HG03060 (cell line): Measurements from ENCODE around the gene ABHD2.
"Not testable (repeated sequence)": the region's sequence is repeated elsewhere in the genome, so short reads cannot be mapped to it uniquely, and the experiment has no call there.

Experiments used
- ATAC-seq: cut with Tn5 transposase; IDR thresholded peaks from one replicate; pipeline ENCODE4 v1.9.1; 2021; ENCODE audit warnings: low read depth, moderate number of reproducible peaks; ENCODE audit not compliant: unreplicated experiment

Gene ABHD2

GRCh38 chr15:89118481-89118989 lies 30.3 kb downstream of the ABHD2 start:
- no peak for ATAC-seq

- no peak for ATAC-seq
Measured at GRCh38 chr15:89119489-89120478, 31.5 kb downstream of the ABHD2 start.

GRCh38 chr15:89120479-89121000 lies 32.3 kb downstream of the ABHD2 start:
- not testable (repeated sequence) for ATAC-seq

GRCh38 chr15:89121414-89121813 lies 33.2 kb downstream of the ABHD2 start:
- no peak for ATAC-seq

- no peak for ATAC-seq
Measured at GRCh38 chr15:89122505-89123180, 34.4 kb downstream of the ABHD2 start.

GRCh38 chr15:89123181-89123525 lies 34.9 kb downstream of the ABHD2 start:
- no peak for ATAC-seq

- ATAC-seq: no peak
Measured at GRCh38 chr15:89125088-89125826, 37.0 kb downstream of the ABHD2 start.

GRCh38 chr15:89126009-89126408 lies 37.8 kb downstream of the ABHD2 start:
- no peak for ATAC-seq

- ATAC-seq: no peak
Measured at GRCh38 chr15:89127054-89127702, 38.9 kb downstream of the ABHD2 start.

- ATAC-seq: no peak
Measured at GRCh38 chr15:89128320-89129122, 40.3 kb downstream of the ABHD2 start.

GRCh38 chr15:89129123-89129815 lies 41.0 kb downstream of the ABHD2 start:
- ATAC-seq: no peak

- no peak for ATAC-seq
Measured at GRCh38 chr15:89129816-89130134, 41.5 kb downstream of the ABHD2 start.

GRCh38 chr15:89130201-89130600 lies 41.9 kb downstream of the ABHD2 start:
- no peak for ATAC-seq

- ATAC-seq: no peak
Measured at GRCh38 chr15:89131731-89132130, 43.5 kb downstream of the ABHD2 start.

- no peak for ATAC-seq
Measured at GRCh38 chr15:89132611-89133507, 44.6 kb downstream of the ABHD2 start.

- not testable (repeated sequence) for ATAC-seq
Measured at GRCh38 chr15:89135387-89136077, 47.3 kb downstream of the ABHD2 start.

GRCh38 chr15:89136078-89136806 lies 48.0 kb downstream of the ABHD2 start:
- no peak for ATAC-seq
